ENCODE measurements around the gene OLFM1. TPM values are rescaled to one million over a fixed set of nuclear protein-coding genes. Genes with fewer than 3 reads are reported as not detected.

OLFM1 gene
- total and polyA plus RNA-seq, 9 of the 15 experiments (the other 6 are each of a cell fraction or from before 2014, with no cell fraction given), result not detected

DNA sequence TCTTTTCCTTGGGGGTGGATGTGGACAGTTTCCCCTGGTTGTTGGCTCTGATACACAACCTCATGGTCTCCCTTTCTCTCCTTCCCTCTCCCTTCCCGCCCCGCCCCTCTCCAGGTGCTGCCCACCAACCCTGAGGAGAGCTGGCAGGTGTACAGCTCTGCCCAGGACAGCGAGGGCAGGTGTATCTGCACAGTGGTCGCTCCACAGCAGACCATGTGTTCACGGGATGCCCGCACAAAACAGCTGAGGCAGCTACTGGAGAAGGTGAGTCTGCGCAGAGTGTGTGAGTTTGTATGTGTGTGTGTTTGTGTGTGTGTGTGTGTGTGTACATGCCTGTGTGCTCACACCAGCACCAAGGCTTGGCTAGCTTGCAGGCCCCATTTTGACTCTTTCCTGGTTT lies 2.6 kb downstream of the OLFM1 start:
- 0% methylated on average over 4 of the region's 7 CpGs for WGBS (ENCODE audit: insufficient coverage, low coverage, missing lambda C conversion rate)
- Histone ChIP-seq H3K79me2 (ENCODE audit: control insufficient read depth, insufficient read depth, low read length) (no peaks in the 10 kb centered on the region), H3K4me2 (ENCODE audit: insufficient read depth, low read length) (no peak overlapping the region), H3K9ac (ENCODE audit: insufficient read depth in 1 of 2, low read depth in 2 of 2, low read length in 2 of 2) (no peak overlapping the region), H3K36me3 (ENCODE audit: control insufficient read depth, insufficient read depth, low read length) (no peaks in the 10 kb centered on the region), H3K27me3 (ENCODE audit: control insufficient read depth in 2 of 2, insufficient read depth in 2 of 2, low read length in 2 of 2) (peaks cover 0 to 4% of the 10 kb centered on the region in 2 experiments; a peak in 2 of 5 replicates), H3K9me3 (replicated peaks; ENCODE audit: control insufficient read depth, insufficient read depth, low read depth, low read length) (no peaks in the 10 kb centered on the region), H2AFZ (ENCODE audit: low read depth, low read length) (no peak overlapping the region), H3K4me3 (no peak overlapping the region), H3K9me1 (ENCODE audit: control insufficient read depth, insufficient read depth, low read length) (no peaks in the 10 kb centered on the region), H3K4me1 (replicated peaks in 1 of 2; ENCODE audit: control insufficient read depth in 2 of 2, insufficient read depth in 2 of 2, low read length in 2 of 2) (peaks cover 0 to 13% of the 10 kb centered on the region in 2 experiments; a peak in 2 of 5 replicates), H4K20me1 (replicated peaks; ENCODE audit: control insufficient read depth, insufficient read depth, low read length) (no peaks in the 10 kb centered on the region), H3K27ac (ENCODE audit: extremely low read depth, low read depth, low read length) (no peak overlapping the region)
- ATAC-seq (no peak), FAIRE-seq (no peak), DNase-seq (ENCODE audit: extremely low read depth in 1 of 4, low spot score in 3 of 4) (no peak)
- ChIA-PET CTCF (ENCODE audit: low intra/inter-chr PET ratio) (no interaction called here), POLR2A (no interaction called here)
- intact Hi-C loops (cut with micrococcal nuclease), result no loop called here
- in situ Hi-C loops (cut with MboI), result no loop called here
- no TSS peak for BruUV-seq (replicated peaks)
- TF ChIP-seq GABPB1 (CRISPR knock-in tag; IDR thresholded peaks at IDR 0.05) (no peak), RBM25 (IDR thresholded peaks at IDR 0.05; ENCODE audit: low read depth, low read length, severe bottlenecking) (no peak), ARID1B (IDR thresholded peaks at IDR 0.05) (no peak), XRCC3 (IDR thresholded peaks at IDR 0.05) (no peak), SMARCB1 (IDR thresholded peaks at IDR 0.05; ENCODE audit: insufficient read length, low read depth) (no peak), RBM17 (IDR thresholded peaks at IDR 0.05; ENCODE audit: borderline replicate concordance, low read depth, low read length) (no peak), ARID2 (IDR thresholded peaks at IDR 0.05) (no peak), NFIX (CRISPR knock-in tag; IDR thresholded peaks at IDR 0.05; ENCODE audit: low read depth) (no peak), RAD51 (IDR thresholded peaks at IDR 0.05; ENCODE audit: borderline replicate concordance, low read depth) (no peak), EZH2 (IDR thresholded peaks at IDR 0.05; ENCODE audit: borderline replicate concordance, low read depth, low read length) (no peak), CXXC5 (CRISPR knock-in tag; IDR thresholded peaks at IDR 0.05) (no peak), MEF2D (tag; conservative IDR thresholded peaks at IDR 0.05; ENCODE audit: low read depth) (no peak), SNIP1 (IDR thresholded peaks at IDR 0.05; ENCODE audit: low read depth) (no peak), MAFG (tag; conservative IDR thresholded peaks at IDR 0.05) (no peak), JUN (IDR thresholded peaks at IDR 0.05; ENCODE audit: borderline replicate concordance, low read depth, low read length) (no peak), JUN (CRISPR knock-in tag; IDR thresholded peaks at IDR 0.05; ENCODE audit: borderline replicate concordance) (no peak), ZNF780A (CRISPR knock-in tag; IDR thresholded peaks at IDR 0.05) (no peak), GATA2 (CRISPR knock-in tag; IDR thresholded peaks at IDR 0.05) (no peak)
- TF ChIP-seq, protein P1, sequence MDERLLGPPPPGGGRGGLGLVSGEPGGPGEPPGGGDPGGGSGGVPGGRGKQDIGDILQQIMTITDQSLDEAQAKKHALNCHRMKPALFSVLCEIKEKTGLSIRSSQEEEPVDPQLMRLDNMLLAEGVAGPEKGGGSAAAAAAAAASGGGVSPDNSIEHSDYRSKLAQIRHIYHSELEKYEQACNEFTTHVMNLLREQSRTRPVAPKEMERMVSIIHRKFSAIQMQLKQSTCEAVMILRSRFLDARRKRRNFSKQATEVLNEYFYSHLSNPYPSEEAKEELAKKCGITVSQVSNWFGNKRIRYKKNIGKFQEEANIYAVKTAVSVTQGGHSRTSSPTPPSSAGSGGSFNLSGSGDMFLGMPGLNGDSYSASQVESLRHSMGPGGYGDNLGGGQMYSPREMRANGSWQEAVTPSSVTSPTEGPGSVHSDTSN (CRISPR knock-in tag; IDR thresholded peaks at IDR 0.05; ENCODE audit: low read depth), result no peak
- TF ChIP-seq, protein P1 (tag; conservative IDR thresholded peaks at IDR 0.05; ENCODE audit: low read depth), result no peak

All from K562 (cell line).